ENCODE measurements around the gene PRKAG3.

Gene PRKAG3

DNA sequence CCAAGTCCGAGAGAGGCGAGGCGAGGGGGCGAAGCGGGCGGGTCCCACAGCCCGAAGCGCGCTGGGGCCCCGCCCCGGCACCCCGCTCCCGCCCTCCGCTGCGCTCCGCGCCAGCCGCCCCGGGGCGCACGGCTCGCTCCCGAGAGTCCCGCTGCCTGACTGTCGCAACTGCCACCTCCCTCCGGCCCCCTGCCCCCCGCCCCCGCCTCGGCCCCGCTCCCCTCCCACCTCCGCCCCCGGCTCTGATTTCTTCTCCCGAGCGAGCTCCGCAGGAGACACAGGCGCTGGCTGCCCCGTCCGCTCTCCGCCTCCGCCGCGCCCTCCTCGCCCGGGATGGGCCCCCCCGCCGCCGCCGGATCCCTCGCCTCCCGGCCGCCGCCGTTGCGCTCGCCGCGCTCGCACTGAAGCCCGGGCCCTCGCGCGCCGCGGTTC, 28.0 kb upstream of the PRKAG3 start, which contains the start of gene WNT6:
Gene WNT6, plus strand, starts transcription at position 250 of the 432 bp plus-strand sequence. CDS start 233 bp downstream, outside the sequence.
- Histone ChIP-seq H3K9ac (ENCODE audit: insufficient read length) (peak within 1 kb of the TSS; percentile 62), H3K36me3 (ENCODE audit: insufficient read depth, low read length) (no peaks in the 10 kb centered on the region), H3K9me3 (ENCODE audit: low read depth, low read length) (no peaks in the 10 kb centered on the region), H3K27ac (no peak within 1 kb of the TSS), H3K4me3 (peak within 1 kb of the TSS; percentile 88)
- TF ChIP-seq EZH2 (IDR thresholded peaks at IDR 0.05) (no peak), POLR2AphosphoS5 (IDR thresholded peaks at IDR 0.05; ENCODE audit: borderline replicate concordance, low read depth, low read length) (no peak), FOXP2 (optimal IDR thresholded peaks at IDR 0.05; ENCODE audit: control extremely low read depth, extremely low read length, insufficient read depth) (no peak)
- no peak for DNase-seq (ENCODE audit: low read depth, low spot score)

DNA sequence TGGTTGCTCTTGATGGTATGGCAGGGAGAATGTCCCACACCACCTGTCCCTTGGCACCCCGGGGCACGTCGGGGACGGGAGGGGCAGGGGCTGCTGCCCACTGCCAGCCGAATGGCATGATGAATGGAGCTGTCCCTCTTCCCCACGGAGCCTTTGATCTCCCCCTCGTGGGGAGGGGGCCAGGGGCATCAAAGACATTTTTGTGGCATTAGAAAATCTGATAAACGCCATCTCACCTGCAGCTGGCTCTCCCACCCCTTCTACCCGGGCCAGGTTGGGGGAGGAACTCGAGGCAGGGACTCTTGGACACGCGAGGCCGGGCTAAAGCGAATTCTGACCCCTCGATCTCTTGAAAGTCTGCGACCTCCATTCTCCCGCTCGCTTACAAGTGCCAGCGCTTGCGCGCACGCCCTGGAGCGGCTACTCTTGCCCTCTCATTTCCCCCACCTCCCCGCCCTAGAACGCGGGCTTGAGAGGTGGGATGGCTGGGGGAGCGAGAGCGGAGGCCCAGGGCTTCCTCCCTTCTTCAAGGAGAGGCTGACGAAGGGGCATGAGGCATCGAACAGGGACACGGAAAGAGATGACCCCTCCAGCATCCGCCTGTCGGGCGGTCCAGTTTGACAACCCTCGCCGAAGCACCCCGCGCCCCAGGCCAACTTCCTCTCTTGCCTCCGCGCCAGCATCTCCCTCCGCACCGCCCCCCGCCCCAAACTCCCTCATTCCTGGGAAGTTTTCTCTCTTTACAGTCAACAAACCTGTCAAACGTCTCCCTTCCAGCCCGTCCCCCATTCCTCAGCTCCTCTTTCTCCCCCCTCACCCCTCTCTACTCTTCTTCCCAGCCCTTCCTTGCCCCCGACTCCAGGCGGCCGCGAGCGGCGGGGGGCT, 27.3 kb upstream of the PRKAG3 start:
- TF ChIP-seq POLR2AphosphoS5 (IDR thresholded peaks at IDR 0.05; ENCODE audit: borderline replicate concordance, low read depth, low read length) = no peak
- no peak for TF ChIP-seq EZH2 (IDR thresholded peaks at IDR 0.05)
- no peak for TF ChIP-seq FOXP2 (optimal IDR thresholded peaks at IDR 0.05; ENCODE audit: control extremely low read depth, extremely low read length, insufficient read depth)
- no peak overlapping the region for H3K9ac ChIP-seq (ENCODE audit: insufficient read length)
- H3K36me3 ChIP-seq (ENCODE audit: insufficient read depth, low read length) = no peaks in the 10 kb centered on the region
- no peak overlapping the region for H3K27ac ChIP-seq
- H3K4me3 ChIP-seq = peak overlapping the region; percentile 70
- DNase-seq (ENCODE audit: low read depth, low spot score) = no peak
- no peaks in the 10 kb centered on the region for H3K9me3 ChIP-seq (ENCODE audit: low read depth, low read length)

DNA sequence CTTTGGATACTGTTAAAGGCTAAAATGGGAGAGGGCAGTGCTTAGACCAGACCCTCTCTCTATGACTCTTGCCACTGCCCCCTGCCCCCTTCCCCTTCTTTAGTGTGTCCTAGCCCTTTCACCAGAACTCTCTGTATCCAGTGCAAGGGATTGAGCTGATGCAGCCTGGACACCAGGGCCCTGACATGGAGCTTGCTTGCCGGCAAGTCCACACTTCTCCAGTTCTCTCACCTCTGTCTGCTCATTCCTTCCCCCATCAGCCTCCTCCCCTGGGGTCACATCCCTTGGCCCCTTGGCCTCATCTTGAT, 26.5 kb upstream of the PRKAG3 start:
- no peaks in the 10 kb centered on the region for H3K9me3 ChIP-seq (ENCODE audit: low read depth, low read length)
- H3K36me3 ChIP-seq (ENCODE audit: insufficient read depth, low read length) = no peaks in the 10 kb centered on the region
- H3K27ac ChIP-seq = peak overlapping the region; percentile 55; the same call in 1 of the 2 replicates
- no peak for TF ChIP-seq FOXP2 (optimal IDR thresholded peaks at IDR 0.05; ENCODE audit: control extremely low read depth, extremely low read length, insufficient read depth)
- no peak for TF ChIP-seq EZH2 (IDR thresholded peaks at IDR 0.05)
- no peak for TF ChIP-seq POLR2AphosphoS5 (IDR thresholded peaks at IDR 0.05; ENCODE audit: borderline replicate concordance, low read depth, low read length)
- H3K9ac ChIP-seq (ENCODE audit: insufficient read length) = no peak overlapping the region
- no peak for DNase-seq (ENCODE audit: low read depth, low spot score)
- H3K4me3 ChIP-seq = peak overlapping the region; percentile 45

DNA sequence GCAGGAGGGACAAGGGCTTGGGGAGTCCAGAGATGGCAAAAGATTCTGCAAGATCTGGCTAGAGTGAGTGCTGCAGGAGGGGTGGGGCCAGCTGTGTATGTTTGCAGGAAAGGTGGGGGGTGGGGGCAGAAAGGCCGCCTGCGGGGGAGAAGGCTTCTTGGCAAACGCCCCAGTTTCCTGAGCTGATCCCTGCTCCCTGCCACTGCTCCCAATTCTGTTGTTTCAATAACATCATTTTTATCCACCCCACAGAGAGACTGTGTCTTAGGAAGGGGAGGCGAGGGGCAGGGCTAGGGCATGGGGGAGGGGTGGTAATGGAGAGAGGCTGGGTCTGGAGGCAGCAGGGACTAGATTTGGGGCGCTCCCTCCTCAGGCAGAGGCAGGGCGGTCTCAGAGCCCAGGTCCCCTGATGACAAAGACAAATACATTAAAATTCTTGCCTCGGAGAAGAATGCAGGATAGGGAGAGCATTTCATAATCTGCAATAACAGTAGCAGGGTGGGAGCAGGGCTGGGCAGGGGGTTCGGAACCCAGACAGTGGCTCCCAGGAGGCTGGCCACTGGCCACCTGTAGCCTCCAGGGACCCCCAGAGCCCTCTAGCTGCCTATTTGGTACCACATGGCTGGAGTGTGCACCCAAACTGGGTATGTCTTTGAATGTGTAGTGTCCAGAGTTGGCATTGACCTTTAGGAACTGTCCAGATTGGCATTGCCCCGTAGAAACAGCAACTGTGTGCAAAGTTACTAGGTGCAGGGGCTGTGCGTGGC, 26.0 kb upstream of the PRKAG3 start:
- H3K36me3 ChIP-seq (ENCODE audit: insufficient read depth, low read length) = no peaks in the 10 kb centered on the region
- TF ChIP-seq POLR2AphosphoS5 (IDR thresholded peaks at IDR 0.05; ENCODE audit: borderline replicate concordance, low read depth, low read length) (no peak; the same call in 1 of the 2 replicates), FOXP2 (optimal IDR thresholded peaks at IDR 0.05; ENCODE audit: control extremely low read depth, extremely low read length, insufficient read depth) (peak; percentile 66), EZH2 (IDR thresholded peaks at IDR 0.05) (no peak)
- H3K9me3 ChIP-seq (ENCODE audit: low read depth, low read length) = no peaks in the 10 kb centered on the region
- no peak for DNase-seq (ENCODE audit: low read depth, low spot score)
- peak overlapping the region; percentile 45 for H3K4me3 ChIP-seq
- H3K27ac ChIP-seq = peak overlapping the region; percentile 55; the same call in 1 of the 2 replicates
- H3K9ac ChIP-seq (ENCODE audit: insufficient read length) = no peak overlapping the region

DNA sequence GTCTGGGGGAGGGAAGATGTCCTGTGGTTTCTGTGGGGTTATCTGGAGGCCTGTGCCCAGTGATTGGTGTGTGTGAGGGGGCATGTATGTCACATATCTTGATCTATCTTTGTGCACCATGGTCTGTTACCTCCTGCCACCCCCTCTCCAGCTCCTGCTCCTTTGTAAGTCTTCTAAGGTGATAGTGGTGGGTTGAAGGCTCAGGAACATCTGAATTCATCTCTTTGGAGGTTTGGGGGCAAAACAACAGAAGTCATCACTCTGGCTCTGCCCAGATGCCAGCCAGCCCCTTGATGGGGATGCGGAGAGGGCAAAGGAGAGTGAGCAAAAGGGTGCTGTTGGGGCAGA, 25.3 kb upstream of the PRKAG3 start:
- H3K36me3 ChIP-seq (ENCODE audit: insufficient read depth, low read length) = no peaks in the 10 kb centered on the region
- no peak overlapping the region for H3K9ac ChIP-seq (ENCODE audit: insufficient read length)
- no peak for DNase-seq (ENCODE audit: low read depth, low spot score)
- no peaks in the 10 kb centered on the region for H3K9me3 ChIP-seq (ENCODE audit: low read depth, low read length)
- H3K27ac ChIP-seq = 0 out of 2 replicates have a peak overlapping the region, but pooled peaks have one; percentile 29
- H3K4me3 ChIP-seq = peak overlapping the region; percentile 45
- no peak for TF ChIP-seq POLR2AphosphoS5 (IDR thresholded peaks at IDR 0.05; ENCODE audit: borderline replicate concordance, low read depth, low read length)
- no peak for TF ChIP-seq EZH2 (IDR thresholded peaks at IDR 0.05)
- no peak for TF ChIP-seq FOXP2 (optimal IDR thresholded peaks at IDR 0.05; ENCODE audit: control extremely low read depth, extremely low read length, insufficient read depth)

DNA sequence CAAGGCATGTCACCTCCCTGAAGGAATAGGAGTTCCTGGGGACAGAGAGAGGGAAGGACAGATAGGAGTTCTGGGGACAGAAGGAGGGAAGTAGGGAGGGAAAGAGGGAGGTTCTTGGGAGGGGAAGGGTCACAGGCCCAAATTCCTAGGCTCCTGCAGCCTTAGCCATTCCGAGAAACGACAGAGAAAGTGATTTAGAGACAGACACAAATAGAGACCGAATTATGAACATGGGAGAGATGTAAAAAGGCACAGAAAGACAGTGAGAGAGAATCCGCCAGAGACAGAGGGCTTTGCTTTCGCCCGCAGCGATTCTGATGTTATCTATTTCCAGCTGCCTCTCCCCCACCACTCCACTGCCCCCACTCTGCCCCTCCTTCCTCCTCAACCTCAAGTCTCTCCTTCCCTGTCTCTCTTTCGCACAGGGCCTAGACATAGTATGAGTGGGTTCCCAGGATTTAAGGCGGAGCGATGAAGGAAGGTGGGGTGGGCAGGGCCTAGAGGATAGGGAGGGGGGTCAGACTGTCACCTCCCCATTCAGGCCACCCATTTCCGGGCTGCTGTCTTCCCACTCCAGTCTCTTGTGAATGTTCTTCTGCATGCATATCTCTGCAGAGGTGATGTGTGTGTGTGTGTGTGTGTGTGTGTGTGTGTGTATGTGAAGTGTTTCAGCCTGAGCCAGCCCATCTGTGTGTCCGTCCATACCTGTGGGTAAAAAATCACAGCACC, 24.7 kb upstream of the PRKAG3 start:
- peak overlapping the region; percentile 45 for H3K4me3 ChIP-seq
- no peak overlapping the region for H3K9ac ChIP-seq (ENCODE audit: insufficient read length)
- no peak for DNase-seq (ENCODE audit: low read depth, low spot score)
- H3K36me3 ChIP-seq (ENCODE audit: insufficient read depth, low read length) = no peaks in the 10 kb centered on the region
- no peaks in the 10 kb centered on the region for H3K9me3 ChIP-seq (ENCODE audit: low read depth, low read length)
- no peak for TF ChIP-seq FOXP2 (optimal IDR thresholded peaks at IDR 0.05; ENCODE audit: control extremely low read depth, extremely low read length, insufficient read depth)
- no peak for TF ChIP-seq EZH2 (IDR thresholded peaks at IDR 0.05)
- peak; percentile 40; the same call in 1 of the 2 replicates for TF ChIP-seq POLR2AphosphoS5 (IDR thresholded peaks at IDR 0.05; ENCODE audit: borderline replicate concordance, low read depth, low read length)
- H3K27ac ChIP-seq = peak overlapping the region; percentile 54; the same call in 1 of the 2 replicates

DNA sequence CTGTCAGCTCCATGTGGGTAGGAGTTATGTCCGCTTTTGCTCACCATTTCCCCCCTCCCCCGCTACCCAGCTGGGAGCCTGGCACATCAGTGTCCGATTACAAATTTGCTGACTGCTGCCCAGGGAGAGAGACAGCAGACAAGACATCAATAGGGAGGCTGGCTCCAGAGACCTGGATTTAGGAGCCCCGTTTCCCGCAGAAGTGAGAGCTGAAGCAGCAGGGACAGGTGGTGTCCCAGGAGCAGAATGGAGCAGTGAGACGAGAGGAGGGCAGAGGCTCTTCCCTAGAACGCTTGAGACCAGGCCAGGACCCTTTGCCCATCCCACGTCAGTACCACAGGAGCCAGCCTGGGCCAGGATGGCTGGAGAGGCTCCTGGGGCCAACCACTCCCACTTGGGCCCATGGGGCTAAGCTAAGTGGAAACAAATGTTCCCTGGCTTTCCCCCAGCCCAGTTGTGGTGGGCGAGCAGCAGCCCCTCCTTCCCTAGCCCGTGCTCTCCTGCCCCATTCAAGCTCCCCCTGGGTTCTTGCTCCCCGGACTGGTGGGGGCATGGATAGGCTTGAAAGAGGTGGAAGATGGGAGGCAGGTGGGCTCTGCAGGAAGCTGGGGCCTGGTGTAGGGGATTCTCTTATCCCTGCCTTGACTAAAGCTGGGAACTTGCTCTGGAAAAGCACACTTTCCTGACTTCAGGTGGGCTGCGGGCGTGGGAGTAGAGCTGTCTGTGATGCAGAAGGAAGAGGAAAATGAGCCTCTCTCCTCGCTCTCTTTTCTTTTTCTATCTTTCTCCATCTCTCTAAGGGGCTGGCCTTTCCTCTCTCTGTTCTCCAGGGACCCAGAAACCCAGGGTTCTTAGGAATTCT, 23.9 kb upstream of the PRKAG3 start:
- Histone ChIP-seq H3K9me3 (ENCODE audit: low read depth, low read length) (no peaks in the 10 kb centered on the region), H3K9ac (ENCODE audit: insufficient read length) (no peak overlapping the region), H3K36me3 (ENCODE audit: insufficient read depth, low read length) (no peaks in the 10 kb centered on the region), H3K4me3 (0 out of 2 replicates have a peak overlapping the region, but pooled peaks have one; percentile 45), H3K27ac (peak overlapping the region; percentile 54; the same call in 1 of the 2 replicates)
- DNase-seq (ENCODE audit: low read depth, low spot score) = no peak
- TF ChIP-seq FOXP2 (optimal IDR thresholded peaks at IDR 0.05; ENCODE audit: control extremely low read depth, extremely low read length, insufficient read depth) (no peak), POLR2AphosphoS5 (IDR thresholded peaks at IDR 0.05; ENCODE audit: borderline replicate concordance, low read depth, low read length) (no peak), EZH2 (IDR thresholded peaks at IDR 0.05) (no peak)
